Parathyroid adenoma (tissue), 2 donors: Measurements from ENCODE around the gene IL17RD.

Experiments
- H2AFZ ChIP-seq: fragments of 300-600 bp; sonication (generic); one replicate; pipeline ENCODE4 v1.7.0; 2017; ENCODE audit warnings: antibody characterized with exemption, mild to moderate bottlenecking
- H3K27ac ChIP-seq: fragments of 300-600 bp; sonication (generic); one replicate; pipeline ENCODE4 v1.7.0; 2017
- H3K27me3 ChIP-seq: fragments of 300-600 bp; sonication (generic); one replicate; pipeline ENCODE4 v1.7.0; 2017; ENCODE audit warnings: low read length; ENCODE audit not compliant: control insufficient read depth, insufficient read depth
- H3K36me3 ChIP-seq: fragments of 300-600 bp; sonication (generic); one replicate; pipeline ENCODE4 v1.7.0; 2017; ENCODE audit warnings: low read length; ENCODE audit not compliant: control insufficient read depth, insufficient read depth
- H3K4me1 ChIP-seq: fragments of 300-600 bp; sonication (generic); one replicate; pipeline ENCODE4 v1.7.0; 2017; ENCODE audit warnings: control low read depth
- H3K4me2 ChIP-seq: fragments of 300-600 bp; sonication (generic); one replicate; pipeline ENCODE4 v1.7.0; 2017; ENCODE audit warnings: low read length
- H3K4me3 ChIP-seq: fragments of 300-600 bp; sonication (generic); one replicate; pipeline ENCODE4 v1.7.0; 2017; ENCODE audit warnings: low read depth, low read length
- H3K79me2 ChIP-seq: fragments of 300-600 bp; sonication (generic); one replicate; pipeline ENCODE4 v1.7.0; 2017; ENCODE audit warnings: control low read depth
- H3K9ac ChIP-seq: fragments of 300-600 bp; sonication (generic); one replicate; pipeline ENCODE4 v1.7.0; 2017; ENCODE audit warnings: mild to moderate bottlenecking
- H3K9me3 ChIP-seq: fragments of 300-600 bp; sonication (generic); one replicate; pipeline ENCODE4 v1.7.0; 2017; ENCODE audit warnings: low read length; ENCODE audit not compliant: control insufficient read depth
- TF ChIP-seq, protein P1 (sequence below): fragments of 300-600 bp; sonication (generic); IDR thresholded peaks from one replicate; pipeline ENCODE4 v1.7.0; 2017; ENCODE audit warnings: antibody characterized with exemption, mild to moderate bottlenecking
- donor health status: primary hyperparathyroidism.

Gene IL17RD

GRCh38 chr3:57064001-57064400 is 101.2 kb downstream of the IL17RD start:
- H3K36me3 ChIP-seq = no peaks in the 10 kb centered on the region
- H3K4me2 ChIP-seq = no peak overlapping the region
- no peaks in the 10 kb centered on the region for H3K9me3 ChIP-seq
- no peak overlapping the region for H3K4me3 ChIP-seq
- H3K9ac ChIP-seq = no peak overlapping the region
- no peak overlapping the region for H2AFZ ChIP-seq
- H3K27ac ChIP-seq = no peak overlapping the region
- peaks cover 40% of the 10 kb centered on the region for H3K79me2 ChIP-seq
- no peaks in the 10 kb centered on the region for H3K27me3 ChIP-seq
- TF ChIP-seq, protein P1, sequence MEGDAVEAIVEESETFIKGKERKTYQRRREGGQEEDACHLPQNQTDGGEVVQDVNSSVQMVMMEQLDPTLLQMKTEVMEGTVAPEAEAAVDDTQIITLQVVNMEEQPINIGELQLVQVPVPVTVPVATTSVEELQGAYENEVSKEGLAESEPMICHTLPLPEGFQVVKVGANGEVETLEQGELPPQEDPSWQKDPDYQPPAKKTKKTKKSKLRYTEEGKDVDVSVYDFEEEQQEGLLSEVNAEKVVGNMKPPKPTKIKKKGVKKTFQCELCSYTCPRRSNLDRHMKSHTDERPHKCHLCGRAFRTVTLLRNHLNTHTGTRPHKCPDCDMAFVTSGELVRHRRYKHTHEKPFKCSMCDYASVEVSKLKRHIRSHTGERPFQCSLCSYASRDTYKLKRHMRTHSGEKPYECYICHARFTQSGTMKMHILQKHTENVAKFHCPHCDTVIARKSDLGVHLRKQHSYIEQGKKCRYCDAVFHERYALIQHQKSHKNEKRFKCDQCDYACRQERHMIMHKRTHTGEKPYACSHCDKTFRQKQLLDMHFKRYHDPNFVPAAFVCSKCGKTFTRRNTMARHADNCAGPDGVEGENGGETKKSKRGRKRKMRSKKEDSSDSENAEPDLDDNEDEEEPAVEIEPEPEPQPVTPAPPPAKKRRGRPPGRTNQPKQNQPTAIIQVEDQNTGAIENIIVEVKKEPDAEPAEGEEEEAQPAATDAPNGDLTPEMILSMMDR = no peak
- H3K4me1 ChIP-seq = peaks cover 12% of the 10 kb centered on the region

DNA sequence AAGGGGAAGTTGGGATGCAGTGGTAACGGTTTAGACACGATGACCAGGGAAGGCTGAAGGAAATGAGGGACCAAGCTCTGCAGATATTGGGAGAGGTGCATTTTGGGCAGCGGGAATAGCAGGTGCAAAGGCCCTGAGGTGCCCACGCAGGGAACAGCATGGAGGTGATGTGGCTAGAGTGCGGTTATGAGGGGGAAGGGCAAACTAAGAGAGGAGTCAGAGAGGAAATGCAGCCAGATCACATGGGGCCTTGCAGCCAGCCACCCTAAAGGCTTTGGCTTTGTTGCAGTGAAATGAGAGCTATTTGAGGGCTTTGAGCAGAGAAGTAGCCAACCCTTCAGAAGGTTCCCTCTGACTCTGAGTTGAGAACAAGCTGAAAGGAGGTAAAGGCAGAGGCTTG is 102.1 kb downstream of the IL17RD start:
- no peak overlapping the region for H3K27ac ChIP-seq
- peaks cover 40% of the 10 kb centered on the region for H3K79me2 ChIP-seq
- no peaks in the 10 kb centered on the region for H3K9me3 ChIP-seq
- TF ChIP-seq, protein P1 = no peak
- no peak overlapping the region for H3K4me3 ChIP-seq
- no peak overlapping the region for H3K9ac ChIP-seq
- no peak overlapping the region for H2AFZ ChIP-seq
- H3K36me3 ChIP-seq = no peaks in the 10 kb centered on the region
- H3K27me3 ChIP-seq = no peaks in the 10 kb centered on the region
- no peak overlapping the region for H3K4me2 ChIP-seq
- peaks cover 5% of the 10 kb centered on the region for H3K4me1 ChIP-seq

GRCh38 chr3:57062101-57062631 is 103.0 kb downstream of the IL17RD start:
- no peaks in the 10 kb centered on the region for H3K27me3 ChIP-seq
- TF ChIP-seq, protein P1 = no peak
- peaks cover 45% of the 10 kb centered on the region for H3K79me2 ChIP-seq
- H3K9ac ChIP-seq = no peak overlapping the region
- no peak overlapping the region for H2AFZ ChIP-seq
- no peak overlapping the region for H3K4me3 ChIP-seq
- H3K27ac ChIP-seq = no peak overlapping the region
- no peaks in the 10 kb centered on the region for H3K36me3 ChIP-seq
- H3K4me1 ChIP-seq = peaks cover 3% of the 10 kb centered on the region
- no peak overlapping the region for H3K4me2 ChIP-seq
- no peaks in the 10 kb centered on the region for H3K9me3 ChIP-seq

- Histone ChIP-seq H2AFZ (no peak overlapping the region), H3K9me3 (no peaks in the 10 kb centered on the region), H3K27ac (no peak overlapping the region), H3K36me3 (no peaks in the 10 kb centered on the region), H3K4me2 (no peak overlapping the region), H3K4me1 (peaks cover 3% of the 10 kb centered on the region), H3K4me3 (no peak overlapping the region), H3K9ac (no peak overlapping the region), H3K79me2 (peaks cover 46% of the 10 kb centered on the region), H3K27me3 (no peaks in the 10 kb centered on the region)
- TF ChIP-seq, protein P1 = no peak
Measured at GRCh38 chr3:57061556-57061955, 103.6 kb downstream of the IL17RD start.

GRCh38 chr3:57060089-57060821 is 104.9 kb downstream of the IL17RD start, which contains the start of gene SPATA12:
SPATA12 (plus strand) TSS chr3:57060664; CDS start chr3:57073695, 13,031 bp downstream.
- no peak within 1 kb of the TSS for H3K9ac ChIP-seq
- no peak within 1 kb of the TSS for H2AFZ ChIP-seq
- H3K27ac ChIP-seq = no peak within 1 kb of the TSS
- no peaks in the 10 kb centered on the region for H3K36me3 ChIP-seq
- no peak within 1 kb of the TSS for H3K4me2 ChIP-seq
- TF ChIP-seq, protein P1 = no peak
- no peaks in the 10 kb centered on the region for H3K27me3 ChIP-seq
- H3K79me2 ChIP-seq = peaks cover 48% of the 10 kb centered on the region
- H3K4me1 ChIP-seq = peaks cover 3% of the 10 kb centered on the region
- no peaks in the 10 kb centered on the region for H3K9me3 ChIP-seq
- H3K4me3 ChIP-seq = no peak within 1 kb of the TSS
